NCI-H2227 (cell line): ENCODE results near the gene HIBCH.

Source experiments
- DNase-seq: peaks from one replicate; lab custom pipeline; 2025; ENCODE audit not compliant: unreplicated experiment; lab: John Stamatoyannopoulos, UW

HIBCH gene

GRCh38 chr2:190199109-190199508, 120.5 kb downstream of the HIBCH start:
- no peak for DNase-seq

DNA sequence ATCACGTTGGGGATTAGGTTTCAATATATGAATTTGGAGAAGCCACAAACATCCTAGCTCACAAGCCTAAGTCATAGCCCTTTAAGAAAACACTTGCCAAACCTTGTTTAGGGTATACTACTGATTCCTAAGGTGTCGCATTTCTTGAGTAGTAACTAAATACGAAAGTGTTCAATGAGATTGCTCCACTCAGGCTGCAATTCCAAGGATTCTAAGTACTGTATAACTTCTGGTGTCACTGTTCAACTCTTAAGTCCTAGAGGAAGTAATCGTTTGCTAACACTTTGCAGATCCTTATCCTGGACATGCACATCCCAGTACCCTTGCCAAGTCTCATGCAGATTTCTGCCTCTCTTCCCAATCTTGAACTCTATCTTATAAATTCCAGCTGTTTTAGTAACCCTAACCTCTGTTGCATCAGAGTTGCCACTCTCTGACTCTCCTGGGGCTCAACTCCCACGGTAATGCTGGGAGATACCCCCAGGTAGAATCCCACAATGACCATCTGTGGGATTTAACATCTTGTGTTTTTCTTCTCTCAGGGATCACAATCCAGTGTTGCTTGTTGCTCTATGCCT, 122.4 kb downstream of the HIBCH start:
- no peak for DNase-seq

DNA sequence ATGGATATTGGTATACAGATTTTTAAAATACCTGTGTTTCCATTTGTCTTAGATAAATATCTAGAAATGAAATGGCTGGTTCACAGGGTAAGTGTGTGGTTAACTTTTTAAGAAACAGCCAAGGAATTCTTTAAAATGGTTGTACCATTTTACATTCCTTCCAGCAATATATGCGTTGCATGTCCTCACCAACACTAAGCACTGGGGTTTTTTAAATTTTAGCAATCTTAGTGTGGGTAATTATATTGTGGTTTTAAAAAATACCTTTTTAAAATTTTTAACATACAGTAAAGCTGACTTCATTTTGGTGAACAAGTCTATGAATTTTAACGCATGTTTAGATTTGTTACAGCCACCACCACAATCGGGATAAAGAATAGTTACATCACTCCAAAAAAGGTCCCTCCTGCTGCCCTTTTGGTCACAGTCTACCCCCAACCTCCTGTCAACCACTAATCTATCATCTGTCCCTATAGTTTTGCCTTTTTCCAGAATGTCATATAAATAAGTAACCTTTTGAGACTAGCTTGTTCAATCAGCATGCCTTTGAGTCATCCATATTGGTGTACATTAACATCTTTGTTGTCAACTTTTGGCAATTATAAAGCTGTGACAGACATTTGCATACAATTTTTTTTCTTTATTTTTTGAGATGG, 129.0 kb downstream of the HIBCH start:
- DNase-seq: no peak

GRCh38 chr2:190188289-190188688, 131.3 kb downstream of the HIBCH start:
- no peak for DNase-seq

DNA sequence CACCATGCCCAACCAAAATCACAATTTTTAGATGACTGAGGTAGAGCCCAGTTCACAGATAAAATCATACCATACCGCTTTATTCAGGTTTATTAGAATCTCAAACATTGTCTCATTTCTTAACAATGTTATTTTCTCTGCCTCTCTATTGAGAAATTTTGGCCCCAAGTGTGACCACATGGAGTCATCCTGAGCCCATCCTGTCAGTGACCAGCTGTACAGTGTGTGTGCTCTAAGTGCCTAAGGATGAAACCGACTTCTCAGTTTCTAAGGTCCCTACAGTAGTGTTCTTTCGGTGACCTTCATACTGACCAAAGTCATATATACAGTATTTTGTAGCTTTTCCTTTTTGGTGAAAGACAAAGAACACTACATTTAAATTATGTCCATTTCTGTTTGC, 133.4 kb downstream of the HIBCH start:
- no peak for DNase-seq

- no peak for DNase-seq
These were observed 134.2 kb downstream of the HIBCH start for GRCh38 chr2:190185380-190185779.

GRCh38 chr2:190184460-190184859, 135.2 kb downstream of the HIBCH start:
- DNase-seq: no peak

DNA sequence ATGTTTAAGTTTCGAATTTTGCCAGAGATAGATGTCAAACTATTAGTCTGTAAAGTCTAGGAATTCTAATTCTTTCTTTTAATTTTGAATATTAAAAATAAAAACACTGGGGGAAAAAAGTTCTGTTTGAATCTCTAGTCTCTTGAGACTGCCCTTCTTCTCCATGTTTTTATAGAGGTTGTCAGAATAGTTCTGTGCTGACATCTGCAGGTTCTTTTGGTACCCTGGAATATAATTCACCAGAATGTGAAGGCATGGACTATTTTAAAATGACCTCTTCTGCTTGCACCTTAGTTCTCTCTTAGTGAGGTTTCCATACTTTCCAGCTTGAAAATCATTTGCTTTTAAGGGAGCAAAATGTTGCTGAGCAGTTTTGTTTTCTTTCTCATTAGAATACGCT, 136.1 kb downstream of the HIBCH start:
- no peak for DNase-seq

DNA sequence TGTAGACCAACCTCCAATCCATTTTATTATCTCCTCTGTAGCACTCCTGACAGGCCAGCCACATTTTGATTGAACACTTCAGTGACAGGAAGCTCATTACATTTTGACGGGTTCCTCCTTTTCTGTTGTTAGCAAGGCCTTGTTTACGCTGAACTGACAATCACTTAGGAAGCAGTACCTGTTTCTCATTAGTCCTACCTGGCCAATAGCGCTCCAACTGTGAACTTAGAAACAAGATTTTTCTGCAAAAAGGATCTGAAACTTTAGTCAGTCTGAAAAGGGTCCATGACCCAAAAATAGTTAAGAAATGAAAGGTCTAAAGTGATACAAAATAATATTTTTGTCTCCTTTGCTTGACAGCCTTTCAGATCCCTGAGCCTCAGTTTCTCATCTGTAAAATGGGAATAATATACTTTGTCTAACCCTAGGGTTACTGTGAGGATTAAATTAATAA, 137.5 kb downstream of the HIBCH start:
- DNase-seq: no peak

DNA sequence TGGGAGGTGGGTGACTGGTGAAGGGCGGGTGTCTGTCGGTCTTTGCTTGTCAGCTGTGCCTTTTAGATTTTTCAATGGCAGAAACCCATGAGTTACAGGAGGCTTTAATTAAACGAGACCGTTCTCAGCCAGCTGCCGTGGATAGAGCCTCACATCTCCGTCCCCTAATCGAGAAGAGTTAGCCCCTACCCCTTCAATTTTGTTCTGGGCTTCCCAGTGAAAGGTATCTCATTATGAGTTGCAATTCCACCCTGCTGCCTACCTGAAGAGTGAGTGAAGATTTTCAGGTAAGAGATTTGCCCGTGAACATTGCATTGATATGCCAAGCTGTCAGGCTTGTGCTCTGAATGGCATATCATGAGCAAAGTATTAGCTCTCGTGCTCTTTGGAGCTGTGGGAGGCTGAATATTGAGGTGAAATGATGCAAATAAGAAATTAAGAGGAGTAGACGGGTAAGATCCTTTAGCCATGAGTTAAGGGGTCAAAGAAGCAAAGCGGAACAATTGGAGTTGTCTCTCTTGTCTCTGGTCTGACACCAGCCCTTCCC, 138.4 kb downstream of the HIBCH start:
- no peak for DNase-seq

GRCh38 chr2:190180313-190181122, 139.1 kb downstream of the HIBCH start:
- DNase-seq: peak; percentile 76

- DNase-seq: no peak
These were observed 139.8 kb downstream of the HIBCH start for GRCh38 chr2:190179754-190180312.

GRCh38 chr2:190178066-190178722, 141.4 kb downstream of the HIBCH start:
- no peak for DNase-seq

- DNase-seq: no peak
These were observed 142.2 kb downstream of the HIBCH start for GRCh38 chr2:190177249-190178040.

DNA sequence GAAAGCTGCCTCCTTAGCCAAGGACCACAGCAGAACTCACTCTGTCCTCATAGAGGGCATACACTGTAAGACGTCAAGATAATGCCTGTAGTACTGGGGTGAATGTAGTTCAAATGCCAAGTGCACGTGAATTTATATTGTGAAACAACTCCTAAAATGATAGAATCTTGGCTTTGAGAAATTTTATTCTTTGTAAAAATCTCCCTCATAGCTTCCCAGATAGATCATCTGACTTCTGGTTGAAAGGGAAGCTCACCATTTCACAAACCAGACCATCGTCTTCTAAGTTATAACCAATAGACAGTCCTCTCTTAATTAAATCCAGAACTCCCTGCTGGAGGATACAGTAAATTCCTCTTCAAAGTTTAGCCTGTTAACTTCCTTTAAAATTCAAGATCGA, 146.2 kb downstream of the HIBCH start:
- DNase-seq: no peak

GRCh38 chr2:190170673-190171072, 149.0 kb downstream of the HIBCH start:
- DNase-seq: no peak

- DNase-seq: no peak
These were observed 150.2 kb downstream of the HIBCH start for GRCh38 chr2:190169221-190170072.

DNA sequence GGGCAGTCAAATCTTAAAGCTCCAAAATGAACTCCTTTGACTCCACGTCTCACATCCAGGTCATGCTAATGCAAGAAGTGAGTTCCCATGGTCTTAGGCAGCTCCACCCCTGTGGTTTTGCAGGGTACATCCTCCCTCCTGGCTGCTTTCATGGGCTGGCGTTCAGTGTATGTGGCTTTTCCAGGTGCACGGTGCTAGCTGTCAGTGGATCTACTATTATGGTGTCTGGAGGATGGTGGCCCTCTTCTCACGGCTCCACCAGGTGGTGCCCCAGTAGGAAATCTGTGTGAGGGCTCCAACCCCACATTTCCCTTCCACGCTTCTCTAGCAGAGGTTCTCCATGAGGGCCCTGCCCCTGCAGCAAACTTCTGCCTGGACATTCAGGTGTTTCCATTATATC, 151.9 kb downstream of the HIBCH start:
- DNase-seq: no peak

DNA sequence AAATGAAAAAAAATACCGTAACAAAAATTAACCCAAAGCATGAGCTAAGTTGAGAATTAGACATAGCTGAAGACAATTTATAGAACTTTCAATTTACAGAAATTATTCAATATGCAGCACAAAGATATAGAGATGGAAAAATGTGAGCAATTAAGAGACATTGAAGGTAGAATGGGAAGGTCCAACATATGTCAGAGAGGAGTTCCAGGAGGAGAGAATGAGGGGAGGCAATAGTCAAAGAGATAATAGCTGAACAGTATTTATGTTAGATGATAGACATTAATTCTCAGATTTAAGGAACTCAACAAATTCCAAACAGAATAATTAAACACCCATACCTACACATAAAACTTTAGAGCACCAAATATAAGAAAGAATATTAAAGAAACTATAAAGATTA, 154.1 kb downstream of the HIBCH start:
- DNase-seq: no peak
